GM11168 (cell line): ENCODE results near the gene FMOD.

ENCODE experiments used
- in situ Hi-C: fragments of 300-500 bp; cut with MboI; formaldehyde crosslinking; loops from one replicate; pipeline ENCODE4 v1.12.0; 2022; ENCODE audit warnings: low sequenced_read_pairs; ENCODE audit not compliant: unreplicated experiment

Gene FMOD

DNA sequence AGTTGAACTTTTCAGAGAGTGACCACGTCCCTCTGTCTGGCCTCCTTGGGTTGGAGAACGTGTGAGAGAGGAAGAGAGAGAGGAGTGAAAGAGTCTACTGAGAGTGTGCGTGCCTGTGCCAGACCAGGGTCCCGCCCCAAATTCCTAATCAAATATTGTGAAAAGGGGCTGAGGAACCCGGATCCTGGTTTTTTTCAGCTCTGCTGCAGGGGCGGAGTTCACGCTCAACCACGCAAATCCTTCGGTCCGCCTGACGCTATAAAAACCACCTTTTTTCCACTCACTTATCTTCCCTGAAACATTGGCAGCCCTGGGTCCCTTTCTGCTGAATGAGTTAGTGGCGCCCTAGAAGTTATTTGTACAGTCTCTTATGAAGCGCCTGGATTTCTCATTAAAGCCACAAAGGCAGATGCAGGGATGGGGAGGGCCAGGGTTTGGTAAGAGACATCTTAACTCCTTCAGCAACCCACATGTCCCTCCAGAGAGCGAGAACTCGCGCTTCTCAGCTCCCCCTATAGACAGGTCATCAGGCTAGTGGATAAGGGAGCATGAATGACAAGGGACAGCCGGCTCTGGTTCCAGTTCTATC, at the start of gene FMOD:
Gene FMOD (minus strand): TSS at position 86 of the 589 bp plus-strand sequence. CDS start 2,852 bp downstream, outside the sequence.
- in situ Hi-C loops = no loop called here

DNA sequence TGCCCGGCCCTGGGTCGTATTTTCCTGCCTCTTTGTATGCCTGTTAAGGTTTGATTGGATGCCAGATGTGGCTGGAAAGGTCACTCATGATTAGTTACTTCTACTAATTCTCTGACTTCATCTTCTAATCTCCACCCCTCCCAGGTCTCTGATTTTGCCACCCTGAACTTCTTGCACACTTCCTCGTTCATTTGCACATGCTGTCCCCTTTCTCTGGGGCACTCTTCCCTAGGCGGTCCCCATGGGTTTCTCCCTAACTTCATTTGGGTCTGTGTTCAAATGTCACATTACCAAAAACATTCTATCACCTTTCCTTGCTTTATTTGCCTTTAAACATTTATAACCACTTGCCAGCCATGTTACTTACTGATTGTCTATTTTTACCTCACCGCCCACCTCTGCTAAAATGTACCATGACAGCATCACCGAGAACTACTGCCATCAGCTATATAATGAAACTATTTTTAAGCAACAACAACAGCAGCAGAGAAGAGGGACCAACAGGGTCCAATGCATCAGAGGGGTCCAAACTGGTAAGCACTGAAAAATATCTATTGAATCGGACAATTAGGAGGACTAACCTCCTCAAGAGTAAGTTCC, 45.8 kb upstream of the FMOD start:
- in situ Hi-C loops = no loop called here

DNA sequence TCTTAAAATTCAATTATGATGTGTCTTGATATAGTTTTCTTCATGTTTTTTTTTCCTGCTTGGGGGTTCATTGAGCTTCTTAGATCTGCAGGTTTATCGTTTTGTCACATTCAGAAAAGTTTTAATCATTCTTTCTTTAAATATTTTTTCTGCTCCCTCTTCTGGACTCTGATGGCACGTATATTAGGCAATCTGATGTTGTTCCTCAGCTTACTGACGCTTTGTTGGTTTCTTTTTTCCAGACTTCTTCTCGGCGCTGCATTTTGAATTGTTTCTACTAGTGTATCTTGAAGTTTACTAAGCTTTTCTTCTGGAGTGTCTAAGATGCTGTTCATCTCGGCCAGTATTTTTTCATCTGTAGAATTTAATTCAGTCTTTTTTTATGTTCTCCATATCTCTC, 44.8 kb upstream of the FMOD start:
- in situ Hi-C loops = no loop called here

DNA sequence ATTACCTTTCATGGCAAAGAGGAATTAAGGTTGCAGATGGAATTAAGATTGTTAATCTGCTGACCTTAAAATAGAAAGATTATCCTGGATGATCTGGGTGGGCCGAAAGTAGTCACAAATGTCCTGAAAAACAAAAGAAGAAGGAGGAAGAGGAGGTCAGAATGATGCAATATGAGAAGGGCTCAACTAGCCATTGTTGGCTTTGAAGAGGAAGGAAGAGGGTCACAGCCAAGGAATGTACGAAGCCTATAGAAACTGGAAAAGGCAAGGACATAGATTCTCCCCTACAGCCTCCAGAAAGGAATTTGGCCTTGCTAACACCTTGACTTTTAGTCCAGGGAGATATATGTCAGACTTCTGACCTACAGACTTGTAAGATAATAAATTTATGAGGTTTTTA, 39.4 kb upstream of the FMOD start:
- in situ Hi-C loops = no loop called here

DNA sequence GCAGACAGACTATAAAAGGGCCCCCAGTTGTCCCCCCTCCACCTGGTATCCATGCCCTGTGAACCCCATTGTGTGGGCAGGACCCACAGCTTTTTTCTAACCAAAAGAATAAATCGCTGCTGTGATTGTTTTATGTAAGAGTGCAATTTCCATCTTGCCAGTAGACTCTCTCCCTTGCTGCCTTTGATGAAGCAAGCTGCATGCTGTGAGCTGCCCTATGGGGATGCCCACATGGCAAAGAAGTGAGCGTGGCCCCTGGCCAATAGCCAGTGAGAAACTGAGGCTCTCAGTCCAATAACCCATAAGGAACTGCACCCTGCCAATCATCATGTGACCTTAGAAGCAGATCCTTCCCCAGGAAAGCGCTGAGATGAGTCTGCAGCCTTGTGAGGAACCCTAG, 37.8 kb upstream of the FMOD start:
- in situ Hi-C loops = no loop called here

DNA sequence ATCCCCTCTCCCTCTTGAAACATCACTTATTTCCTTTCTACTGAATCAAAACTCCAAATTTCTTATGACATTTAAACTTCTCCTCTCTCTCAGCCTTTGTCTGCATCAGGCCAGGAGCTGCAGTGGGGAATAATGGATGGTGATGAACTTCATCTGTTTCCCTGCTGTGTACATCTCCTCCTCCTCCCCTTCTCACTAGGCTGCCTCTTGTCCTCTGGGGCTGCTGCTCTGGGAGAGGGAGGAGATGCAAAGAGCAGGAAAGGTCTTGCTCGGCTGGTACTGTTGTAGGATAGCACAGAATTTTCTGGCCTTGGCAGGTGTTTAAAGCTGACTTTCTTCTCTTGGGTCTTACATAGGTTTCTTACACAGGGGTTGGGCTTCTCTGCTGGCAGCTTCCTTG, 31.1 kb upstream of the FMOD start:
- in situ Hi-C loops = no loop called here

DNA sequence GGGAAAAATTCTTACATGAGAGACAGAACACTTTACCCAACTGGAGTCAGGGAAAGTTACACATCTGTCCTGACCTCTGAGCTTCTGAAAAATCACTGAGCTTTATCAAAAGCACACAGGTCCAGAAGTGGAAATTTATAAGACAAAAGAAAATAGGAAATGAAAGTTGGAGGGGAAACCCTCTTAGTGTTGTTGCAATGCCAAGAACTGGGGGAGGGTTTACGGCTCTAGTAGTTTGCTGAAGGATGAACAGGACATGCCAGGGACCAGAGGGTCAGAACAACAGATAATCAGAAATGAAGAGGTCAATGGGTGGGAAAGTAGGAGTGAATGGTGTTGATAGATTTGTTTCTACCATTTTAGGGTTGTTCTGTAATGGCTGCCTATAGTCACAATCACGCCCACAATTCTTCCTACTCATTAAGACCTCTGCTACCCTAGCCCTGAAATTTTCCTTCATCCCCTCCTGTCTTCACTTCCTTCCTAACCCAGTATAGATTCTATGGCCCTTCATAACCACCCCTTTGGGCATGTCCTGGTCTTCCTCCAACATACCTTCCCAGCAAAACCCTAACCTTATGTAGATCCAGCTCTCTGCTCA, 30.3 kb upstream of the FMOD start:
- in situ Hi-C loops = no loop called here

DNA sequence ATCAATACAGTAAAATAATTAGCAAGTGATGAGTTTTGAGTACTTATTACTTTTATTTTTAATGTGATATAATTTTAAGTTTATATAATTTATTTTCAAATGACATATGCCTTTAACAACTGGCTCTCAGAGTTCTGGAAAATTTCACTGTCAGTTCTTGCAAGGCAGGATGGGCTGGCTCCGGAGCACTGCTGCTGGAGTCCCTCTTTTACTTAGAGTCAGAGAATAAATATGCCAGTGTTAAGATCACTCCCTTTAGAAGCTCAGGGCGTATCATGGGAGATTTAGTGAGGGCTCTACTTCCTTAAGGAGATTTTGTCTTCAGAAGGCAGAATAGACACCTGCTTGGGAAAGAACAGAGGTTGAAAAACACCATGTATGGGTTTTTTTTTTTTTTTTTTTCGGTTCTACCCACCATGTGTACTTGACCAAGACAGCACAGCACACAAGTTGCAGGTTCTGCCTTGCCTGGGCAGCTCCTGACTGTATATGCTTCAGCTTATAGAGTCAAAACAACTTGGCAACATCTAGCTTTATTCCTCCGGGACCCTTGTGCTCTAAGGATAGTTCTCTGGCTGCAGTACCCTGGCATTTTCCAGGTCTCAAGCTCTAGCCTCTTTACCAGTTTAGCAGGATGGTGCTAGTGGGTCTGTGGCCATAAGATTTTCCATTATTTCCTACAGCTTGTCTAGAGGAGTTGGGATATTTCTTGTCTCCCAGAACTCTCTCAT, 29.7 kb upstream of the FMOD start:
- in situ Hi-C loops = no loop called here

DNA sequence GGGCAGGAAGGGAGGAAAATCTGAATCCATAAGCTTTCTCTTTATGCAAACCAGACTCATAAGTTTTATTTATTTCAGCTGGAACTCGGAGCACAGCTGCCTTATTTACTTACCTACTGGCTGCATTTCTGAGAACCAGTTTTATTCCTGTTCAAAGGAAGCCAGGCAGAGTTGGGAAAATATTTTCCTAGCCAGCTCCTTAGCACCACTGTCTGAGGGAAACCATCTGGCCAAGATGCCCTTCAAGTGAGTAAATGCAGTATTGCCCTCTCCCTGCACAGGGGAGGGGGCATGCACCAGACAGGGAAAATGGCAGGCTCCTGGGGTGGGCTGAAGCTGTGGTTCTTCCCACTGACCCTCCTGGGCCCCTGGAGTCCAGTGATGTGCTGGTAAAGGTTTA, 28.9 kb upstream of the FMOD start:
- in situ Hi-C loops = no loop called here

DNA sequence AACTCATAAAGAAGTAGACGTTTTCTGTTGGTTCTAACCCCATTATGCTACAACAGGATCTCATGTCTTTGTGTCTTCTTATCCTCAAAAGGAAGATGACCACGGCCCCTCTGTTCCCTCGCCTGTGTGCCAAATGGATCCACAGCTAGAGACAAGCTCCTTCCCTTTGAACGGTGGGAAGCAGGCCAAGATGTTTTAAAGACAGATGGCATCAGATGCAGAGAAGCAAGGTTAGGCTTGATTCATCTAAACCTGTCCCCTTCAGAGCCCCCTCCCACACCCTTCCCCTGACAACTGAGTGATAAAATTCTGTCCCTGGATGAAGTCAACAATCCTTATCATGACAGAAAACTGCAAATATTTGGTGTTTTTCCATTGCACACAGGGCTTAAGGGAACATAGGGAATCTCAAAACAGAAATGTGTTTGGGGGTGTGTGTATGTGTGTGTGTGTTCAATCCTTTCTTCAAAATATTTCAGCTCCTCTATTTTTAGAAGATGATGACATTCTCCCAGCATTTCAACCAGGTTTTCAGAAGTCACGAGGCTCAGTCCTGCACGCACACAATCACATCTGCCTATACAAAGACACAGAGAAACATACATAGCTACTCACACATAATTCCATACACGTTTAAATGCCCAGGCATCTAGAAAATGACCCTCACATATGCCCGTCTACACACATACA, 27.8 kb upstream of the FMOD start:
- in situ Hi-C loops = no loop called here

DNA sequence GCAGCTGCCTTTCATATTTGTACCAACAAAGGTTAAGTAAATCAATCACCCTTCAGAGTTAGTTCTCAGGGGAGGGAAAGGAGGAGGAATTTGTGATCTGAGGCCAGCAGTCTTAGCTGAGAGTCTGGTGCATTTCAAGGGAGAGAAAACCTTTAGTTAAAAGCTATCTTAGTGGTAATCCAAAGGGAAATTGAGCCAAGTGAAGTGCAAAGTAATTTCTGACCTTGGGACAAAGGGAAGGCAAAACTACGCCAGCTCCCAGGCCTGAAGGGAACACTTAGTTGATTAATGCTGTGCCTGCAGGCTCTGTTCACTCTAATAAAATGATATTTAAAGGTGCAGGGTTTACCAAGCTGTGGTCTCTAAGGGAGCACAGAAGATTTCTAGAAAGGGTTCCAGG, 23.1 kb upstream of the FMOD start:
- in situ Hi-C loops = no loop called here

DNA sequence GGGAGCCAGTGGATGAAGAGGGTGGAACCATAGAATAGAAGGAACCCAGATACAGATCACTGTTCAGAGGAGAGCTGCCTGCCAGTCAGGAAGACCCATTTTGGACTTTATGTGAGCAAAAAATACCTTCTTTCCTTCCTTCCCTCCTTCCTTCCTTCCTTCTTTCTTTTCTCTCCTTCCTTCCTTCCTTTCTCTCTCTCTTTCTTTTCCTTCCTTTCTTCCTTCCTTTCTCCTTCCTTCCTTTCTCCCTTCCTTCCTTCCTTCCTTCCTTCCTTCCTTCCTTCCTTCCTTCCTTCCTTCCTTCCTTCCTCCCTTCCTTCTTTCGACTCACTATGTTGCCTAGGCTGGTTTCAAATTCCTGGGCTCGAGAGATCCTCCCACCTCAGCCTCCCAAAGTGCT, 22.1 kb upstream of the FMOD start:
- in situ Hi-C loops = no loop called here

DNA sequence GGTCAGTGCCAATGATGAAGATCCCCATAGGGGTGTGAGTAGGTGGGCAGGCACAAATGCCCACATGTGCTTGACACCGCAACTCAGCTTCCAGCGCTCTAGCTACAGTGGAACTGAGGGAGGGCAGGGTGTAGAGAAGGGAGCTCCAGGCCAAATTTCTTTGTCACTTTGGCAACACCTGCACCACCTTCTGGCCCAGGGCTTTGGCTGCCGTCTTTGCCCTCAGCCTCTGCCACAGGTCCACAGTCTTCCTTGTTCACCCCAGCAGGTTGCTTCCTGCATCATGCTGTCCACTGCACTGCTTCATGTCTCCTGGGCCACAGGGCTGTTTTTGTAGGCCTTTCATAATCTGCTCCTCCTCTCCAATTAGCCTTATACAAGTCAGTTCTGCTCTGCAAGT, 20.4 kb upstream of the FMOD start:
- in situ Hi-C loops = no loop called here

DNA sequence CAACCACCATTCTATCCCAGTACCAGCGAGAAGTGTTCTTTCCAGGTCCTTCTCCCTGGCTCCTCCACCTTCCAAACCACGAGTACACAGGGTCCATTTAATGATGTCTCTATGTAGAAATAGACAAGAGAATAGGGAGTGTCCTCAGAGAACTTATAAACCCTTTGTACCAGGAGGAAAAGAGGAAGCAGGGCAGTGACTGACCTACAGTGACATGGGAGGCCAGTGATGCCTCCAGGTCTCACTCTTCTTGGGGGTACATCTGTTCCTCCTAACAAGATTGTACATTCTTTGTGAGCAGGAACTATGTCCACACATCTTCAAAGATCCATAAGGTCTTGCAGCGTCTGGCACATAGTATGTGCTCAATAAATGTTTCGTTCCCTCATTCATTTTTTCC, 18.7 kb upstream of the FMOD start:
- in situ Hi-C loops = no loop called here

DNA sequence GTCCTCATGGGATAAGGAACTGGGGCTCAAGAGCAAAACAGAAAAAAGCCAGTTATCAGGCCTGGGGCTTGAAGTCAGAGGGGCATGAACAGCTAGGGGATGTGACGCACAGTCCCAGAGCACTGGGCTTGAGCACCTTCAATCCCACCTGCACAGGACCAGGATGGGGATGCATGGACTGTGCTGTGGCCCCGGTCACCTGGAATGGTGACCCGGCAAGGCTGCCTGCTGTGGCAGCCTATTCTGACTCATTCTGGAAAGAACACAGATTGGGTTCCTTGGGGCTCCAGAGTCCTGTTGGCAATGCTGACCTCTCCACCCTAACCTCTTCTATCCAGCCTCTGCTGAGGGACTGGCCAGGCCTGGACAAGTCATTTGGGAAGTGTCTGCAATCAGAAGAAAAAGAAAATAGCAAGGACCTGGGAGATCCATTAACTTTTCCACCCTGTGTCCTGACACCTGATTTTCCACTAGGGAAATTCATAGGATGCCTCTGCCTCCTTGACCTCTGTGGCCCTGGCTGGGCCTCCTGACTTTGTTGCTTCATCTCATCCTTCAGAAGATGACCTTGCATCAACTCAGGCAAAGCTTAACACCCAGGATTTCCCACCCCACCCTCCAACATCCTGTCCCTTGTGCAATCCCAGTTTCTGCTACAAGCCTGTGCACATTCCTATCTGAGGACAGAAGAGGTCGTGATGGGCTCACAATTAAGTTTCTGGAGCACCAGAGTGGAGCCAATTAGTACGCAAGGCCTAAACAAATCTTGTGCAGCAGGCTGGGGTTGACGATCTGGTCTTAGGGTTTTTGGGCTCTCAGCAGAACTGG, 17.9 kb upstream of the FMOD start:
- in situ Hi-C loops = no loop called here

DNA sequence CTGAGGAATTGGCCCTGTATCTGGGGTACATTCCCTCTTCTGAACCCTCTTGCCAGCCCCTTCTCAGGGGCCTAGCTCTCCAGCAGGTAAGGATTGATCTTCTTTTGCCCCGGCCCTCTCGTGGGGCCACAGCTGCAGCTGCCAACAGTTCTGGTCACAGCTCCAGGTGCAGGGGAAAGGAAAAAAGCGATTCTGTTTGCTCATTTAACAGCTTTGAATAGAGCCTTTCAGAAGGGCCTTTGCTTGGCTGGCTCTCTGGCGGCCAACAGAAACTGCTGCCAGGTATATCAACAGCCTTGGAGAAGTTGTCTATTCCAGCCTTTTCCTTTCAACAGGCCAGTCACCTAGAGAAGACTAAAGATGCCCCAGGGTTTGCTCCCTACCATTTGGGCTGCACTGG, 16.1 kb upstream of the FMOD start:
- in situ Hi-C loops = no loop called here

DNA sequence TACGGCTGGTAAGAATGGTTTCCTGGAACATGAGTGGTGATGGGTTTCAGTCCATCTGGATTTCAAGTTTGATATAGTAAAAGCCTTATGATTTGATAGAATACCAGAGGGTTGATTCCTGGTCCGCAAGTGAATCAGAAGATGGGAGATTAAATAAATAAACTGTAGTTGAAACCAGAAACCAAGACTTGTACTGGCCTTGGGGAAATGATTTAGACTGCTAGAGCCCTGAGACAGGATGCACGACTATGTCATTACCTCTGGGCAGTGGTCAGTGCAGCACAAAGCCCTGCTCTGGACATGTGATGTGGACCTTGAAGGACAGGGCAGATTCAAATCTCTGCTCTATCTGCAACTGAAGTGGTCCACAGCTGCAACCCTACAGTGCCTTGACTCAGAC, 15.6 kb upstream of the FMOD start:
- in situ Hi-C loops = no loop called here

DNA sequence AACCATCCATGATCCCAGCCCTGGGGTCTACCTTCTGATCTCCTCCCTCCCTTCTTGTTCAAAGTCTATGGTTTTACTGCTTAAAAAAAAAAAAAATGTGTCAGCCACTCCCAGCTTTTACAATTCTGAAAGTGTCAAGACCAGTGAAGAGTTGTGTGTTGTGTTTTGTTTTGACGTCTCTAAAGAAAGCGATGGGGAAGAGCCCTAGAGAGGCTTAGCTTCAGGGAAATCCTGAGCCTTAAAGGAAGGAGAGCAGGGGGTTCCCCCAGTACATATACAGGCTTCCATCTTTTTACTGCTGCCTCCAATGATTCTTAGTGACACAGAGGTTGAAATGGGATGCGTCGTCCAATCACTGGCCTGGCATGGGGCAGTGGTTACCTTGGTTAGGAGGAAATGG, 13.9 kb upstream of the FMOD start:
- in situ Hi-C loops = no loop called here

DNA sequence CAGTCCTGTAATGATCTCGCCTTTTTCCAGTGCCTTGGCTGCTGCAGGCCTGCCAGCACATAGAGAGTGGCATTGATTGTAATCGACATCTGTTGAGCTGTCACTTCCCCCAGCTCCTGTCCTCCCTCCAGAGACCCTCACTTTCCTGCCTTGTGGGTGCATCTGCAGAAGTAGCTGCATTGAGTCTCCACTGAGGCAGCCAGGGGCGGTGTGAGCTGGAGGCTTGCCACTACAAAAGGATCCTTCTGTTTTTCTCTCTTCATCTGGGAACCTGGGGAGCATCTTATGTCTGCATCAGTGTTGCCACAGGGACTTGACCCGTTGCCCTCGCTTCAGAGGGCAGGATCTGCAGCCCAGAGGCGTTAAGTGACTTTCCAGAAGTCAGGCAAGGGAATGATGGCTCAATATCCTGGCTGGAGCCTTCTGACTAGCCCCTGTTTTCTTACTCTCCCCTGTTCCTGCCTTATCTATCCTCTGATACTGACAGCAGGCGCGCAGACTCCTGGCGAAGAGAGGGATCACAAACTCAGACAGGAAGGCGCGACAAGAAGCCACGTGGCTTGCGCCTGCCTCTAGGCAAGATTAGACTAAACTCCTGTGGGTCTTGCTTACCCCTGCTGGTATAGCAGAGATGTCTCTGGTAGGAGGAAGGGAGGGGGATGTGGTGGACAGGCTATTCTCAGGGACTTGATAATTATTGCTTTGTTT, 13.3 kb upstream of the FMOD start:
- in situ Hi-C loops = no loop called here

DNA sequence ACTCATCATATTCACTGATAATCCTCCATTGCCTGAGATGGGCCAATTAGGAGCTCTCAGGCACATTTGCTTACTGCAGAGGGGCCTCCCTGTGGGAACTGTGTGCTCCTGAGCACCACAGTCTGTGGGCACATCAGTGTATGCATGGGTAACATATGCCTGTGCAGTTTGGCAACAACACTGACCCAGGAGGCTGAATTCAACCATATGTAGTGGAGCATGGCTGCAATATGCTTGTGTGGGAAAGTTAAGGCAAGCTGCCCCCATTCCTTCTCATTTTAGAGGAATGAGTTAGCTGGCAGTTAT, 11.8 kb upstream of the FMOD start:
- in situ Hi-C loops = no loop called here
